OCI-LY1 (cell line): ENCODE results near the gene EI24.

ENCODE experiments used
- H2AFZ ChIP-seq: fragments of 200-600 bp; sonication (generic), shearing (Covaris generic); 2 replicates; pipeline ENCODE4 v1.6.0; 2014; ENCODE audit warnings: antibody characterized with exemption, mild to moderate bottlenecking, low read length
- H3F3A ChIP-seq: fragments of 200-600 bp; sonication (generic), shearing (Covaris generic); 2 replicates; pipeline ENCODE4 v1.6.0; 2014; ENCODE audit warnings: mild to moderate bottlenecking, antibody characterized with exemption, low read length, moderate library complexity; ENCODE audit not compliant: insufficient read depth
- H3K27ac ChIP-seq: fragments of 200-600 bp; sonication (generic); 2 replicates; pipeline ENCODE4 v1.5.1; 2014; ENCODE audit warnings: low read length, mixed run types, mild to moderate bottlenecking, low read depth; ENCODE audit not compliant: poor library complexity, severe bottlenecking
- H3K27me3 ChIP-seq: fragments of 200-600 bp; sonication (generic); 2 replicates; pipeline ENCODE4 v1.6.0; 2014; ENCODE audit warnings: antibody characterized with exemption, mild to moderate bottlenecking, low read length, moderate library complexity; ENCODE audit not compliant: insufficient read depth
- H3K36me3 ChIP-seq: fragments of 200-600 bp; sonication (generic); 2 replicates; pipeline ENCODE4 v1.6.1; 2014; ENCODE audit warnings: mild to moderate bottlenecking, antibody characterized with exemption, low read length, moderate library complexity, mixed read lengths; ENCODE audit not compliant: insufficient read depth
- H3K4me1 ChIP-seq: fragments of 200-600 bp; sonication (generic); 2 replicates; pipeline ENCODE4 v1.5.1; 2014; ENCODE audit warnings: mild to moderate bottlenecking, low read length, moderate library complexity; ENCODE audit not compliant: insufficient read depth, severe bottlenecking
- H3K4me2 ChIP-seq: fragments of 200-600 bp; sonication (generic), shearing (Covaris generic); 2 replicates; pipeline ENCODE4 v1.6.1; 2014; ENCODE audit warnings: low read length
- H3K4me3 ChIP-seq: fragments of 200-600 bp; sonication (generic); 2 replicates; pipeline ENCODE4 v1.5.1; 2014; ENCODE audit warnings: low read length, low read depth, mild to moderate bottlenecking, mixed read lengths; ENCODE audit not compliant: poor library complexity, severe bottlenecking
- H3K79me2 ChIP-seq: fragments of 200-600 bp; shearing (Covaris generic); 2 replicates; pipeline ENCODE4 v1.6.1; 2016; ENCODE audit warnings: mixed run types, low read length, mixed read lengths; ENCODE audit not compliant: insufficient read depth
- H3K9ac ChIP-seq: fragments of 200-600 bp; sonication (generic), shearing (Covaris generic); 2 replicates; pipeline ENCODE4 v1.6.1; 2014; ENCODE audit warnings: mild to moderate bottlenecking, low read length, mixed read lengths
- H3K9me2 ChIP-seq: fragments of 200-600 bp; sonication (generic), shearing (Covaris generic); 2 replicates; pipeline ENCODE4 v1.6.1; 2014; ENCODE audit warnings: low read depth, mild to moderate bottlenecking, low read length, mixed read lengths
- H3K9me3 ChIP-seq: fragments of 200-600 bp; shearing (Covaris generic); 2 replicates; pipeline ENCODE4 v1.6.1; 2014; ENCODE audit warnings: low read length, mixed read lengths
- H4K20me1 ChIP-seq: fragments of 200-600 bp; sonication (generic), shearing (Covaris generic); 2 replicates; pipeline ENCODE4 v1.6.0; 2016; ENCODE audit warnings: mild to moderate bottlenecking, low read length; ENCODE audit not compliant: insufficient read depth
- CTCF ChIP-seq: fragments of 200-600 bp; sonication (generic), shearing (Covaris generic); IDR thresholded peaks from 2 replicates; pipeline ENCODE4 v1.5.1; 2017; ENCODE audit warnings: mild to moderate bottlenecking, antibody characterized with exemption, low read length, moderate library complexity, mixed read lengths
- EZH2 ChIP-seq: fragments of 200-600 bp; sonication (generic), shearing (Covaris generic); IDR thresholded peaks from 2 replicates; pipeline ENCODE4 v1.8.0; 2017; ENCODE audit warnings: borderline replicate concordance, mixed run types, mild to moderate bottlenecking, antibody characterized with exemption, low read length, moderate library complexity, mixed read lengths

EI24 gene

DNA sequence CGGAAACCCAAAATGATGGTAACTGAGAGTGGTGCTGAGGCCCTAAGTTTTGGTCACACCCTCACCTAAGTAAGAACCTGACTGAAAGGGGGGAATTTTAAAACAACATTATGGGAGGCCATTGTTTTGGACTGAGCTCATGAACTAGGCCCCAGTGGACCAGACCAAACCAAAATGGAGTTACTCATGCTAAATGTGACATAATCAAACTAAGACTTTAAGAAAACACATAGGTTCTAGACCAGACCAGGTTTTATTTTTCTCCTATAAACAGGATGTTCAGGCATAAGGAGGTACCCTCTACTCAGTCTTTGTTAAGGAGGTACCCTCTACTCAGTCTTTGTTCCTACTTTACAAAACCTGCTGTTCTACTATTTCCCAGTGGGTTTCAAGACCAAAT is 7.4 kb upstream of the EI24 start:
- Histone ChIP-seq H3K79me2 (no peaks in the 10 kb centered on the region), H3K27me3 (no peaks in the 10 kb centered on the region), H3K9me3 (no peaks in the 10 kb centered on the region), H3K36me3 (no peaks in the 10 kb centered on the region), H3K4me3 (no peak overlapping the region), H3K4me2 (no peak overlapping the region), H3K9me2 (no peaks in the 10 kb centered on the region), H2AFZ (no peak overlapping the region), H3F3A (no peaks in the 10 kb centered on the region), H3K9ac (no peak overlapping the region), H4K20me1 (no peaks in the 10 kb centered on the region), H3K27ac (no peak overlapping the region), H3K4me1 (no peaks in the 10 kb centered on the region)
- TF ChIP-seq EZH2 (no peak), CTCF (no peak)

DNA sequence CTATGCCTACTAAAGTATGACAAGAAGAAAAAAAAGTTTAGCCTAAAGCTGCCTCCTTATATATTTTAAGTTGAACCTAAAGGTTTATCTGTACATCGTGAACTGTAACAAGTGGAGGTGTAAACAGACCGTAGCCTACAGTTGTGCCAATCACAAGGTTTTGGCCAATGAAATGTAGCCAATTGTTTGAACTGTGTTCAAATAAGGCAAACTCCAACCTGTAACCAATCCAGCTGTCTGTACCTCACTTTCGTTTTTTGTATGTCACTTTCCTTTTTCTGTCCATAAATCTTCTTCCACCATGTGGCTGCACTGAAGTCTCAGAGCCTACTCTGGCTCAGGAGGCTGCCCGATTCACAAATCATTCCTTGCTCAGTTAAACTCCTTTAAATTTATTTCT is 6.8 kb upstream of the EI24 start:
- H3K9me3 ChIP-seq, result no peaks in the 10 kb centered on the region
- TF ChIP-seq CTCF, result no peak

GRCh38 chr11:125564357-125564756 is 4.9 kb upstream of the EI24 start:
- no peak overlapping the region for H2AFZ ChIP-seq
- no peak overlapping the region for H3K27ac ChIP-seq
- H3K9me2 ChIP-seq, result no peaks in the 10 kb centered on the region
- no peaks in the 10 kb centered on the region for H3K36me3 ChIP-seq
- H3K4me2 ChIP-seq, result no peak overlapping the region
- TF ChIP-seq EZH2 (no peak), CTCF (no peak)
- no peak overlapping the region for H3K4me3 ChIP-seq
- no peaks in the 10 kb centered on the region for H4K20me1 ChIP-seq
- H3K79me2 ChIP-seq, result no peaks in the 10 kb centered on the region
- H3F3A ChIP-seq, result no peaks in the 10 kb centered on the region
- H3K9ac ChIP-seq, result no peak overlapping the region
- H3K9me3 ChIP-seq, result no peaks in the 10 kb centered on the region
- H3K27me3 ChIP-seq, result no peaks in the 10 kb centered on the region
- no peaks in the 10 kb centered on the region for H3K4me1 ChIP-seq

More for the DNA sequence above, 6.8 kb upstream of the EI24 start:
- Histone ChIP-seq H3K4me2 (no peak overlapping the region), H3K79me2 (no peaks in the 10 kb centered on the region), H4K20me1 (no peaks in the 10 kb centered on the region), H3F3A (no peaks in the 10 kb centered on the region), H2AFZ (no peak overlapping the region), H3K9ac (no peak overlapping the region), H3K27me3 (no peaks in the 10 kb centered on the region), H3K4me1 (no peaks in the 10 kb centered on the region), H3K9me2 (no peaks in the 10 kb centered on the region), H3K27ac (no peak overlapping the region), H3K4me3 (no peak overlapping the region), H3K36me3 (no peaks in the 10 kb centered on the region)
